GM19035 (cell line): ENCODE measurements around the gene SLC29A1.
"Not testable (repeated sequence)": the region's sequence is repeated elsewhere in the genome, so short reads cannot be mapped to it uniquely, and the experiment has no call there.

ENCODE experiments used
- ATAC-seq: cut with Tn5 transposase; IDR thresholded peaks from one replicate; pipeline ENCODE4 v1.9.1; 2021; ENCODE audit not compliant: unreplicated experiment

The SLC29A1 gene

DNA sequence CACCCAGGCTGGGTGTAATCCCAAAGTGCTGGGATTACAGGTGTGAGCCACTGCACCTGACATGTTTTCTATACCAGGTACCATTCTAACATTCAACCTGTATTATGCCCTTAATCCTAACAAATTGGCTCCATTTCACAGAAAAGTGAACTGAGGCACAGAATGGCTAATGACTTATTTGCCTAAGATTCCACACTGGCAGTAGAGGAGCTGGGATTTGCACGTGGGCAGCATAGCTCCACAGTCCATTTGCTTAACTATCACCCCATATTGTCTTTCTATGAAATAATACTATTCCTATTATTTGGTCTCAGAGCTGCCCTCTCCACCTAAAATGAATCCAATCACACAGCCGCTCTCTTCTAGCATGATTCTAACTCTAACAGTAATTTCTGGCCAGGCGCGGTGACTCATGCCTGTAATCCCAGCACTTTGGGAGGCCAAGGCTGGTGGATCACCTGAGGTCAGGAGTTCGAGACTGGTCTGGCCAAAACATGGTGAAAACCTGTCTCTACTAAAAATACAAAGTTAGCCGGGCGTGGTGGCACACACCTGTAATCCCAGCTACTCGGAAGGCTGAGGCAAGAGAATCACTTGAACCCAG is 30.0 kb upstream of the SLC29A1 start:
- no peak for ATAC-seq

DNA sequence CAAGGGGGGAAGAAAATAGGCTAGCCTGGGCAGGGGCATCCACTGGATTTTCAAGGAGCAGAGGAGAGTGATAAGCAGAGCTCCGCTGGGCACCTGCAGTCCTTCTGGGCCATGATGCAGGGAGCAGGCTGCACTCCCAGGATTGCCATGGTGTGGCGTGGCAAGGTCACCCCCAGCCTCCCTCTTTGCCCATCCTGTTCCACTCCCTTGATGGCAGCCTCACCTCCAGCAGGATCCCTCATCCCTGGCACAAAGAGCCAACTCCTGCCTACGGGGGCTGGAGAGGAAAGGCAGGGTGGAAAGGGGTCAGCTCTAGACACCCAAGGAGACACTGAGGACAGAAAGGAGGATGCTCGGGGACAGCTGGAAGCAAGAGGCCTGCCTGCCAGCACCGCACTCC is 29.1 kb upstream of the SLC29A1 start:
- no peak for ATAC-seq

DNA sequence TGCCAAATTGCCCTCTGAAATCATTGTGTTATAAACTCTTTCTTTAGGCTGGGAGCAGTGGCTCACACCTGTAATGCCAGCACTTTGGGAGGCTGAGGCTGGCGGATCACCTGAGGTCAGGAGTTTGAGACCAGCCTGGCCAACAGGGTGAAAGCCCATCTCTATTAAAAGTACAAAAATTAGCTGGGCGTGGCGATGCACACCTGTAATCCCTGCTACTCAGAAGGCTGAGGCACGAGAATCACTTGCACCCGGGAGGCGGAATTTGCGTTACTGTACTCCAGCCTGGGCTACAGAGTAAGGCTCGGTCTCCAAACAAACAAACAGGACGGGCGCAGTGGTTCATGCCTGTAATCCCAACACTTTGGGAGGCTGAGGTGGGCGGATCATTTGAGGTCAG is 27.0 kb upstream of the SLC29A1 start:
- ATAC-seq, result not testable (repeated sequence)

DNA sequence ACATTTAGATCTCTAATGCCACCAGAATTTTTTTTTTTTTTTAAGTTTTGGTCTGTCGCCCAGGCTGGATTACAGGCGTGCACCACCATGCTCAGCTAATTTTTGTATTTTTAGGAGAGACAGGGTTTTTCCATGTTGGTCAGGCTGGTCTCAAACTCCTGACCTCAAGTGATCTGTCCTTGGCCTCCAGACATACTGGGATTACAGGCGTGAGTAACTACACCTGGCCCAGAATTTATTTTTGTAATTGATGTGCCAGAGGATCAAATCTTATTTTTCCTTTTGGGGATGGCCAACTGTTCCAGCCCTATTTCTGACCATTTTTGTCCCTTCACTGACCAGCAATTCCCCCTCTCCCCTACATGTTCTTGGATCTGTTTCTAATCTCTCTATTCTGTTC is 24.7 kb upstream of the SLC29A1 start:
- no peak for ATAC-seq

DNA sequence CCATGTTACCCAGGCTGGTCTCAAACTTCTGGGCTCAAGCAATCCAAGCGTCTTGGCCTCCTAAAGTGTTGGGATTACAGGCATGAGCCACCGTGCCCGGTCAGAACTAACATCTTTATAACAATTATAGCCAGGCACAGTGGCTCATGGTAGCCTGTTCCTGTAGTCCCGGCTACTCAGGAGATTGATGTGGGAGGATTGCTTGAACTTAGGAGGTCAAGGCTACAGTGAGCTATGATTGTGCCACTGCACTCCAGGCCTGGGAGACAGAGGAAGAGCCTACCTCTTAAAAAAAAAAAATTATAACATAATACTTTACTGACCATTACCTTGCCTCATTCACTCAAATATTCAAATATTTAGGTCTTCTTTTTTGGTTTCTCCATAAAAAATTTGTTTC is 23.5 kb upstream of the SLC29A1 start:
- no peak for ATAC-seq

DNA sequence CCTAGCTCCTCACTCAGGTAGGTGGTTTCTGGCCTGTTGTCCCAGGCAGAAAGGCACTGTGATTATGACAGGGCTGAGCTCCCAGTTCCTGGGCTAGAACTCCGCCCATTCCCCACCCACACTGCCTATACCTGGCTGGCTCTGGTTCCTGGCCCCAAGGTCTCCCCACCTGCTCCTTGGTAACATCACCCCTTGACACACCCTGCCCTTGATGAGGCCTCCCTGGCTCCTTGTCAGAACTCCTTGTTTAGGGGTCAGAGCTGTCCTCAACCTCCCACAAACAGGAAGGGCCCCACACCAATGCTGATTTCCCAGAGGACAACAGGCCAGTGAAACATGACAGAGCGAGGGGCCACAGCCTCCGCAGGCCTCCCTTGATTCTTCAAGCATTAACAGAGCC is 22.2 kb upstream of the SLC29A1 start:
- ATAC-seq, result no peak

DNA sequence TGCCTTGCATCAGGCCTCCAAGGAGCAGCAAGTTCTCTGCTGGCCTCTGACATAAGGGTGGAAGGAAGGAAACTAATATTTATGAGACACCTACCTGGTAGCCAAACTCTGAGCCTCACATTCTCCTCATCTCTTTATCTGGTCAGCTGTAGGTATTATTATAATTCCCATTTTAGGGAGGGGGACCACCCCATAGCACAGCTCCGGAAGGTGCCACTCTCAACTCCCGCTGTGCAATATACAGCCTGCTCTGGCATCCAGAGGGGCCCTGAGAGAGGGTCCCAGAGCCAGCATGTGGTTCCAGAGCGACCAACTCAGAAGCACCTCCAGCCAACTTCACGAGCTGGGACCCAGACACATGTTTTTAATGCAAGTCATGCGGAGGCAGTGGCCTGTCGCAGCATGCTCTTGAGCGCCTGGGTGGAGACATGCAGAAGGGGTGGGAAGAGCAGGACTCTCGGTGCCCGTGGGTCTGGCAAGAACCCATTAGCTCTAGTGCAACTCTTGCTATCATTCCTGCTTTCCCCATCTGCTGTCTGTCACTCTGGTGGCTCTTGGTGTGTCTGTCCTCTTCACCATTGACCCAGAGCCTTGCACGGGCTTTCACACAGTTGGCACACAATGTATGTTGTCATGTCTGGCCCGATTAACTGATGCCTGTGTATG is 21.6 kb upstream of the SLC29A1 start:
- ATAC-seq, result no peak

DNA sequence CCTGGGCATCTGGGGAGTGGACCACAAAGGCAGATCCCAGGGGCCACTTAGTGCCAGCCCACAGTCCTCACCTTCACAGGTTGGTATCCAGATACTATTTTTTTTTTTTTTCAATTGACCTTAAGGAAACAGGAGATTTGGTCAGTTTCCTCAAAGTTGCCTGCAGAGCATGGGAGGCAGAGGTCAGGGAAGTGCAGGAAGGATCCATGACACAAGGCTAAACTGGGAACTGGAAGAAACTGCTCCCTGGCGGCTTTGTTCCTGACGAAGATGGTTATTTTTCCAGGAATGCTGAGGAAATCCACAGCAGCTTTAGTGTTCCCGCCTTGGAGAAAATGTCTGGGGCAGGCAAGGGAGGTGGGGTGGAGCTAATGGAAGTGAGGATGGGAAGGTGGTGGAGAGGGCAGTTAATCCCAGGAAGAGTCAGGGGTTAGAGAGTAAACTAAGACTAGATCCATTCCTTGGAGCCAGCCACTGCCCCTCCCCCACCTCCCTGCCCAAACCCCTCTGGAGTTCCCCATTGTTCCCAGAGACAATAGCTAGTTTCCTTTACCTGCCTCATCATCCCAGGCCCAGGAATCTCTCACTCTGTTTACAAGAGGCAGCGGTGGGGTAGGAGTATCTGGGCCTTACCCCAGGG is 20.9 kb upstream of the SLC29A1 start:
- no peak for ATAC-seq

DNA sequence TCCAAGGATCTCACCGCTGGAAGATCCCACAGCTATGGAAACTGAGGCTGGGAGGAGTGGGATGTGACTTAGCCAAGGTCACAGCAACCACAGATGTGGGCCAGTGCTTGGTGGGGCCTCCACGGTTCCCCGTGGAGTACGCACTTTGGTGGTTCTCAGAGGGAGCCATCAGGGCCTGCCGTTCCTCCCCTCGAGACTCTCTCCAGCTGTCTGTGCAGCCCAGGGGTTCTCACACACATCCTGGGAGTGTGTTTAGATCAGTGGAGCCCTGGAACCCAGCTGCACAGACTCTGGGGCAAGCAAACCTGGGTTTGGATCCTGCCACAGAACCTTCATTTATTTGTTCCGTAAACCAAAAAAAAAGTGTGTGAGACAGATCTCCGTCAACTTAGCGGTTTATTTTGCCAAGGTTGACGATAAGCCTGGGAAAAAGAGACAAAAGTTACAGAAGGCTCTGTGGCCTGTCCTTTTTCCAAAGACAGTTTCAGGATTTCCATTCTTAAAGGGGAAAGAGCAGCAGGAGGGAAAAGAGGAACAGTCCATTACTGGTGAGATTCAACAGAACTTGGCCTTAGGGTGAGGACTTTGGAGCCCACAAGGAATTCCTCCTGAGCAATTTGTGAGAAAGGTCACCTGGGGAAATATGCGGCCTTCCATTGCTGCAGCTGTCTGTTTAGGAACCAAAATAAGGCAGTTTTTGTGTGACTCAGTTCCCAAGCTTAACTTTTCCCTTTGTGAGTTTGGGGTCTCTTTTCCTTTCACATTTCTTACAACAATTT is 20.2 kb upstream of the SLC29A1 start:
- no peak for ATAC-seq

DNA sequence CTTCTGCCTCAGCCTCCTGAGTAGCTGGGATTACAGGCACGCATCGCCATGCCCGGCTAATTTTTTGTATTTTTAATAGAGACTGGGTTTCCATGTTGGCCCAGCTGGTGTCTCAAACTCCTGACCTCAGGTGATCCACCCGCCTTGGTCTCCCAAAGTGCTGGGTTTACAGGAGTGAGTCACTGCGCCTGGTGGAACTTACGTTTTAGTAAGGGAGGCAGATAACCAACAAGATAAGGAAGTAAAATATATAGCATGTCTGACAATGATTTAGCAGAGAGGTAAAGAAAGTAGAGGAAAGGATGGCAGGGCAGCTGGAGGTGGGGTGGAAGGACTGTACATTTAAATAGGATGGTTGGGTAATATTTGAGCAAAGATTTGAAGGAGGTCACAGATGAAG is 19.4 kb upstream of the SLC29A1 start:
- ATAC-seq, result no peak

DNA sequence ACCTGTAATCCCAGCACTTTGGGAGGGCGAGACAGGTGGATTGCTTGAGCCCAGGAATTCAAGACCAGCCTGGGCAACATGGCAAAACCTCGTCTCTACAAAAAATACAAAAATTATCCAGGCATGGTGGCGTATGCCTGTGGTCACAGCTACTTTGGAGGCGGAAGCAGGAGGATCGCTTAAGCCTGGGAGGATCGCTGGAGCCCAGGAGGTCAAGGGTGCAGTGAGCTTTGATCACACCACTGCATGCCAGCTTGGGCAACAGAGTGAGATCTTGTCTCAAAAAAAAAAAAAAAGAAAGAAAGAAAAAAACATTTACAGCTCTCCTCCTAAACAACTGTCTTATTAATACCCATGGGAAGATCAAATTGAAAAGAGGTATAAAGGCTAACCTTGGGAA is 15.4 kb upstream of the SLC29A1 start:
- ATAC-seq, result no peak

DNA sequence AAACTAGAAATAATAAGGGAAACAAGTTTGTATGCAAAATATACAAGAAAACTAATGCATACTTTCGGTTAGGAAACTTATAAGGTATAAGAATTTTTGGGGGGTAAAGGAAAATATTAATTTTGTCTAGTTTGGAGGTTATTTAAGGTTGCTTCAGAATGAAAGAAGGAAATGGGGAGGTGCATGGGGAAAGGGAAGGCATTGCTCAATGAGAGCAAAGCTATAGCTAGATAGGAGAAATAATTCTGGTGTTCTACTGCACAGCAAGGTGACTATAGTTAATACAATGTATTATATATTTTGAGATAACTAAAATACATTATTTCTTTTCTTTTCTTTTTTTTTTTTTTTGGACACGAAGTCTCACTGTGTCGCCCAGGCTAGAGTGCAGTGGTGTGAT is 12.1 kb upstream of the SLC29A1 start:
- ATAC-seq, result no peak

DNA sequence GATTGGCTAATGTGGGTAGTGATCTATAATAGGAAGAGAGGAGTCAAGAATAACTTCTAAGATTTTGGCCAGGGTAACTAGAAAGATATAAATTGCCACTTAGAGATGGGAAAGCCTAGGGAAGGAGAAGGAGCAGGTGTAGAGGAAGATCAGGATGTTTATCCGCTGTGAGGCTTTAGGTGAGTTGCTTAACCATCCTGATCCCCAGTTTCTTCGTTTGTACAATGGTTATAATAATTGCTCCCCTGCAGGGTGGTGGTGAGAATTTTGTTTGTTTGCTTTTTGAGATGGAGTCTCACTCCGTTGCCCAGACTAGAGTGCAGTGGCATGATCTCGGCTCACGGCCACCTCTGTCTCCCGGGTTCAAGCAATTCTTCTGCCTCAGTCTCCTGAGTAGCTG is 9.1 kb upstream of the SLC29A1 start:
- ATAC-seq, result no peak

DNA sequence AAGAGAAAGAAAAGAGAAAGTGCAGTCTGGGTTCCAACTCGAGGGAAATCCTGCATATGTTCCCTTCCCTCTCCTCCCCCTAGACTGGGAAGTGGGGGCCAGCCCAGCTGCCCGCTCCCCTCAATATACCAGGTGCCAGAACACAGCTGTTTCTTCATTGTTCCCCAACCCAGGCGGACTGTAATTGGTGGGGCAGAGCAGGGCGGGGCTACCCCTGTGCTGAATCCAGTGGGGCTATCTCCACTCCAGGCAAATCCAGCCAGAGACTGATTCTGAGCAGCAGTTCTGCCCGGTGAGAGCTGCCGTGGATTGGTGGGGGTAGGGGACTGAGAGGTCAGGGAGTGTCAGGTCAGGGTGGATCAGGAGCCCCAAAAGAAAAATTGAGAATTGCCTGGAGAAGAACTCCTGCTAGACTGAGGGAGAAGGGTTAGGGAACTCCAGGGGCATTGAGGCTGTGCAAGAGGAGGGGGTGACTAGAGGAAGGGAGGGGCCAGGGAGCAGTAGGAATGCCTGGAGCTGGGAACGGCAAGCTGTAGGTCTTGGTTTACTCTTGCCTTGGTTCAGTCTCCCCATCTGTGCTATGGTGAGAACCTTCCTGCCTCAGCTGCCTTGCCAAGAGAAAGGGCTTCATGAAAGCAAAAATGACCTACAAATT is 6.6 kb upstream of the SLC29A1 start, which contains the start of gene MYMX:
TSS of gene MYMX (plus strand) at position 250 of the 655 bp plus-strand sequence. CDS start 546 bp downstream, outside the sequence.
- ATAC-seq, result no peak

DNA sequence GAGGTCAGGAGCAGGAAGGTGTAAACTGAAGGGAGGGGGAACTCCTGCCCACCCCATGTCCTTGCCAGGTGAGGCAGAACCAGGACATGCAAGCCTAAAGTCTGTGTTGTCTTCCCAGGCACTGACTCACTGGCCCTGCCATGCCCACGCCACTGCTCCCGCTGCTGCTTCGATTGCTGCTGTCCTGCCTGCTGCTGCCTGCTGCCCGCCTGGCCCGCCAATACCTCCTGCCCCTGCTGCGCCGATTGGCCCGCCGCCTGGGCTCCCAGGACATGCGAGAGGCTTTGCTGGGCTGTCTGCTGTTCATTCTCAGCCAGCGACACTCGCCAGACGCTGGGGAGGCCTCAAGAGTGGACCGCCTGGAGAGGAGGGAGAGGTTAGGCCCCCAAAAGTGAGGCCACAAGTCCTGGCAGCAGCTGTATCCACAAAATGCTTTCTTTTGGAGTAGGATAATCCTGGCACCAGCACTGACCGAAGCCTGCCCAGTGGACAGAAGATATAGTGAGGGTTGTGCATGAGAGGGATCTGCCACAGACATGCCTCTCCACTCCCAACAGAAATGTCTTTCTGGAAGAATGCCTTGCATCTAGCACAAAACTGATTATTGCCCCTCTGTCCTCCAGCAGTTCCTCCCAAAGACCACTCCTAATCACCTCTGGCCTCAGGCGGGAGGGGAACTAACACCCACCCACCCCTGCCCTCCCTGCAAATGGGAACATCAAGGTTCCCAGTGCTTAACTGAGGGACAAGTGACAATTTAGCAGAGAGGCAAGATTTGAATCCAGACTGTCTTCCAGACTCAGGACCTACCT is 5.9 kb upstream of the SLC29A1 start:
- no peak for ATAC-seq

DNA sequence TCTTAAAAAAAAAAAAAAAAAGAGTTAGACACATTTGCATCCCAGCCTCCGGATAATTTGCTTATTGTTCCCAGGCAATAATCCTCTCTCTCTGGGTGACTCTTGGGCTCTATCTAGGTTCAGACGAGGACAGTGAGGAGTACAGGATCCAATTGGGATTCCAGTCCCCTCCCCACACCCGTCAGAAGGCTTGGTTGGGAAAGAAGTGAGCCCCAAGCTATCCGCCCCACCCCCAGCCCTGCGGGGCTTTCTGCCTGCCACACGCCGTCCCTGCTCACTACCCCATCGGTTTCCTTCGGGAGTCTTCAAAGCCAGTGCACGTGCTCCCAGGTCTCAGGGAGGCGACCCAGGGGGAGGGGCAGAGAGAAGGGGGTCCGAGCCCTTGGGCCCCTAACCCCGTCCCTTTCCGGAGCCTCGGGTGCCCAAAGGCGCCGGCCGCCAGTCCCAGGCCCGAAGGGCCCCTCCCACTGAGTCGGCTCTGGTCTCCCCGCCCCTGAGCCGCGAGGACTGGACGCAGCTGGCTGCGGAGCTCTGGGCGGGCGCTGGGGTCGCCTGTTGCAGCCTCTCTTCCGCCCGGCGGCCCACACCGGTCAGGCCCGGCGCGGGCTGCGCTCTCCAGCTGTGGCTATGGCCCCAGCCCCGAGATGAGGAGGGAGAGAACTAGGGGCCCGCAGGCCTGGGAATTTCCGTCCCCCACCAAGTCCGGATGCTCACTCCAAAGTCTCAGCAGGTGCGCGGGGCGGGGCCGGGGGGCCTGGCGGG is 4.2 kb upstream of the SLC29A1 start:
- peak; percentile 57 for ATAC-seq

DNA sequence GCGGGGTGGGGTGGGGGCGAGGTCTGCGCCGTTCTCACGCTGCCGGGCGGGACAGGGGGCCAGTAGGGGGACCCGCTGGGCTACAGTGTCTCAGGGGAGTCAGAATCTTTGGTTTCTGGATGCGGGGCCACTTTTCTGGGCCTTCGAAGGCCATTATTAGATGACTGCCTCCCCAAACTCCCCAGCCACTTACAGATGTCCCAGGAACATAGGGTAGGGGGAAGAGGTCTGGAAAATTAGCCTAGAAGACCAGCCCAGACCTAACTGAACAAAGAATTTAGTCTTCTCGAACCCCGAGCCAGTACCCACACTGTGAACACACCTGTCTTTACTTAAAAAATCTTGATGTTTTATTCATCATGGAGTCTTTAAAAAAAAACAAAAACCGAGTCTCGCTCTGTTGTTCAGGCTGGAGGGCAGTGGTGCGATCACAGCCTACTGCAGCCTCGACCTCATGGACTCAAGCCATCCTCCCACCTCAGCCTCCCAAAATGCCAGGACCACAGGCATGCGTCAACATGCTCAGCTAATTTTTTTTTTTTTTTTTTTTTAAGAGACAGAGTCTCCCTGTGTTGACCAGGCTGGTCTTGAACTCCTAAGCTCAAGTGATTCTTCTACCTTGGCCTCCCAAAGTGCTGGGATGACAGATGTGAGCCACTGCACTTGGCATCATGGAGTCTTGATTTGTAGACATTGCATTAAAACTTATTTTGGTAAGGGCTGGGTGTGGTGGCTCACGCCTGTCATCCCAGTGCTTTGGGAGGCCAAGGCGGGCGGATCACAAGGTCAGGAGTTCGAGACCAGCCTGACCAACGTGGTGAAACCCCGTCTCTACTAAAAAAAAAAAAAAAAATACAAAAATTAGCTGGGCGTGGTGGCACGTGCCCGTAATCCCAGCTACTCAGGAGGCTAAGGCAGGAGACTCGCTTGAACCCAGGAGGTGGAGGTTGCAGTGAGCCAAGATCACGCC is 3.3 kb upstream of the SLC29A1 start:
- no peak for ATAC-seq

DNA sequence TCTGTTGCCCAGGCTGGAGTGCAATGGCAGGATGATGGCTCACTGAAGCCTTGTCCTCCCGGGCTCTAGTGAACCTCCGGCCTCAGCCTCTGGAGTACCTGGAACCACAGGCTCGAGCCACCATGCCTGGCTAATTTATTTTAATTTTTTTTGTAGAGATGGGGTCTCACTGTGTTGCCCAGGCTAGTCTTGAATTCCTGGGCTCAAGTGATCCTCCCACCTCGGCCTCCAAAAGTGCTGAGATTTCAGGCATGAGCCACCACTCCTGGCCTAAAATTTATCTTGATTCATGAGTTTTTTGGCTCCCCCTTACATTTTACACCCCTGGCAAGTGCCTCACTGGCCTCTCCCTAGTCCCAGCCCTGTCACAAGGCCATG is 2.5 kb upstream of the SLC29A1 start:
- ATAC-seq, result no peak
